Uterus (tissue), 4 donors: Measurements from ENCODE around the gene HSPB8. TPM values are rescaled to one million over a fixed set of nuclear protein-coding genes. Genes with fewer than 3 reads are reported as not detected.

Experiments
- DNase-seq, 2 donors: peaks; one replicate each; pipeline ENCODE4 v3.0.0-alpha.2; 2019 to 2020
- H3K27ac ChIP-seq, 2 donors: fragments of 200-600 bp; sonication (generic); 1 replicate in 1 of 2; 2 replicates in 1 of 2; pipeline ENCODE4 v1.5.1; 2016 to 2018
- H3K27me3 ChIP-seq, 2 donors: fragments of 200-600 bp; sonication (generic); one replicate each; pipeline ENCODE4 v1.5.1; 2018 to 2019; ENCODE audit warnings: control low read depth in 1 of 2
- H3K36me3 ChIP-seq, 2 donors: fragments of 200-600 bp; sonication (generic); one replicate each; pipeline ENCODE4 v1.5.1; 2019; ENCODE audit warnings: control low read depth in 1 of 2
- H3K4me1 ChIP-seq, 2 donors: fragments of 200-600 bp; sonication (generic); one replicate each; pipeline ENCODE4 v1.5.1; 2018 to 2019; ENCODE audit warnings: control low read depth in 1 of 2
- H3K4me3 ChIP-seq, 2 donors: fragments of 200-600 bp; sonication (generic); 1 replicate in 1 of 2; 2 replicates in 1 of 2; pipeline ENCODE4 v1.5.1; 2018 to 2019; ENCODE audit warnings: mild to moderate bottlenecking in 1 of 2
- H3K9me3 ChIP-seq, 2 donors: fragments of 200-600 bp; sonication (generic); one replicate each; pipeline ENCODE4 v1.5.1; 2019; ENCODE audit warnings: control low read depth in 1 of 2
- CTCF ChIP-seq, 4 experiments: fragments of 200-600 bp in 2 of 4; fragments of 450-650 bp in 2 of 4; sonication (generic) in 2 of 4; IDR thresholded peaks; one replicate each; pipeline ENCODE4 v1.5.1; 2016 to 2019; ENCODE audit warnings: antibody characterized with exemption in 4 of 4, mild to moderate bottlenecking in 2 of 4, moderate library complexity in 1 of 4
- POLR2A ChIP-seq, 2 donors: fragments of 450-650 bp; IDR thresholded peaks; one replicate each; pipeline ENCODE4 v1.6.1; 2016; ENCODE audit warnings: antibody characterized with exemption in 2 of 2, mild to moderate bottlenecking in 1 of 2, moderate library complexity in 1 of 2
- intact Hi-C: fragments of 100-400 bp; cut with DNase I; formaldehyde crosslinking; loops from one replicate; pipeline ENCODE4 v1.15.1; 2023; ENCODE audit warnings: low total_unique reads
- total RNA-seq, 4 donors: library from RNA; depleted of rRNA in 3 of 4; stranded (reverse); fragments of >200 nt in 3 of 4; gene quantifications; one replicate each; pipeline versions ENCODE4 v1.1.0 to v1.2.4, GENCODE V29; 2014 to 2023
- donor health status: DM: yes; HTN: yes; CAD: no.

Gene HSPB8
- total RNA-seq, 4 donors from 2014 or later: 10.6 to 49.7 (median 38.3) TPM

- peak overlapping the region; percentile 82 to 94 for H3K27ac ChIP-seq
- intact Hi-C loops: no loop called here
- H3K36me3 ChIP-seq: no peaks in the 10 kb centered on the region
- no peak overlapping the region for H3K4me3 ChIP-seq
- no peaks in the 10 kb centered on the region for H3K4me1 ChIP-seq
- no peaks in the 10 kb centered on the region for H3K9me3 ChIP-seq
- no peaks in the 10 kb centered on the region for H3K27me3 ChIP-seq
- DNase-seq: no peak
- TF ChIP-seq CTCF (IDR thresholded peaks at IDR 0.05) (no peak), POLR2A (IDR thresholded peaks at IDR 0.05) (no peak)
Observed at GRCh38 chr12:119177056-119177325, 1.7 kb upstream of the HSPB8 start.

DNA sequence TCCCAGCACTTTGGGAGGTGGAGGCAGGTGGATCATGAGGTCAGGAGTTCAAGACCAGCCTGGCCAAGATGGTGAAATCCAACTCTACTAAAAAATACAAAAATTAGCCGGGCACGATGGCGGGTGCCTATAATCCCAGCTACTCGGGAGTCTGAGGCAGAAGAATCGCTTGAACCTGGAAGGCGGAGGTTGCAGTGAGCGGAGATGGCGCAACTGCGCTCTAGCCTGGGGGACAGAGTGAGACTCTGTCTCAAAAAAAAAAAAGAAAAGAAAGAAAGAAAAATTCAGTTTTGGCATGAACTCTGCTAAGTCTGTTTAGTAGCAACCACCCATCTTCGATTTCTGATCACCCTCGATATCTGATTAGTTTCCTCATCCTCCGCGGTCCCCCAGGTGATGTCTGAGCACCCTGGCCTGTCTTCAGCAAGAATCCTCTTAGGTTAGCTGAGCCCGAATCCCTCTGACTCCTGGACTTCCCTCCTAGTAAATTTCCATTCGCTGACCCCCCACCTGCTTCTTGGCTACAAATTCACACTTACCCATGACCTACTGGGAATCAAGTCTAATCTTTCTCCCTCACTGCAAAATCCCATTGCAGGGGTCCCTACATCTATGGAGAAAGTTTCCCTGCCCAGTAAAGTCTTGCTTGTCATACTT, 879 bp upstream of the HSPB8 start:
- Histone ChIP-seq H3K27me3 (no peaks in the 10 kb centered on the region), H3K9me3 (no peaks in the 10 kb centered on the region), H3K27ac (peak overlapping the region; percentile 82 to 94), H3K4me3 (no peak overlapping the region), H3K4me1 (no peaks in the 10 kb centered on the region), H3K36me3 (no peaks in the 10 kb centered on the region)
- no peak for DNase-seq
- intact Hi-C loops: no loop called here
- TF ChIP-seq CTCF (IDR thresholded peaks at IDR 0.05) (no peak), POLR2A (IDR thresholded peaks at IDR 0.05) (no peak)

DNA sequence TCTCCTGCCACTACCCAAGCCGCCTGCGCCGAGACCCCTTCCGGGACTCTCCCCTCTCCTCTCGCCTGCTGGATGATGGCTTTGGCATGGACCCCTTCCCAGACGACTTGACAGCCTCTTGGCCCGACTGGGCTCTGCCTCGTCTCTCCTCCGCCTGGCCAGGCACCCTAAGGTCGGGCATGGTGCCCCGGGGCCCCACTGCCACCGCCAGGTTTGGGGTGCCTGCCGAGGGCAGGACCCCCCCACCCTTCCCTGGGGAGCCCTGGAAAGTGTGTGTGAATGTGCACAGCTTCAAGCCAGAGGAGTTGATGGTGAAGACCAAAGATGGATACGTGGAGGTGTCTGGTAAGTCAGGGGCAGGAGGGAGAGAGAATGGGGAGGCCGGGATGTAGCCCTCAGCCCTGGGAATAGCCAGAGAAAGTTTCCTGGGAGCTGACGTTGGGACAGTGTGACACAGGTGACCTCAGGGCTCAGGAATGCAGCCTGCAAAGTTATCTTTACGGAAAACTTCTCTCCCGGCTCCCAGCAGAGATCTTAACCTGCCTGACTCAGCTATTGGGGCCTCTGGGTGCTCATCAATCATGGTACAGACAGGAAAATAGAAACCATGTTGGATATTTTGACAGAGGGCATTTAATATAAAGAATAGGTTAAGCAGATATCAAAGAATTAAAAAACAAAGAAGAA, 747 bp downstream of the HSPB8 start:
- intact Hi-C loops: no loop called here
- Histone ChIP-seq H3K27me3 (no peaks in the 10 kb centered on the region), H3K36me3 (no peaks in the 10 kb centered on the region), H3K9me3 (no peaks in the 10 kb centered on the region), H3K27ac (peak overlapping the region; percentile 82 to 94), H3K4me3 (peak overlapping the region; percentile 54 to 77), H3K4me1 (no peaks in the 10 kb centered on the region)
- TF ChIP-seq POLR2A (IDR thresholded peaks at IDR 0.05) (peak in 1 of 2 donors; percentile 21), CTCF (IDR thresholded peaks at IDR 0.05) (no peak)
- peak in 1 of 2 donors; percentile 41 for DNase-seq

DNA sequence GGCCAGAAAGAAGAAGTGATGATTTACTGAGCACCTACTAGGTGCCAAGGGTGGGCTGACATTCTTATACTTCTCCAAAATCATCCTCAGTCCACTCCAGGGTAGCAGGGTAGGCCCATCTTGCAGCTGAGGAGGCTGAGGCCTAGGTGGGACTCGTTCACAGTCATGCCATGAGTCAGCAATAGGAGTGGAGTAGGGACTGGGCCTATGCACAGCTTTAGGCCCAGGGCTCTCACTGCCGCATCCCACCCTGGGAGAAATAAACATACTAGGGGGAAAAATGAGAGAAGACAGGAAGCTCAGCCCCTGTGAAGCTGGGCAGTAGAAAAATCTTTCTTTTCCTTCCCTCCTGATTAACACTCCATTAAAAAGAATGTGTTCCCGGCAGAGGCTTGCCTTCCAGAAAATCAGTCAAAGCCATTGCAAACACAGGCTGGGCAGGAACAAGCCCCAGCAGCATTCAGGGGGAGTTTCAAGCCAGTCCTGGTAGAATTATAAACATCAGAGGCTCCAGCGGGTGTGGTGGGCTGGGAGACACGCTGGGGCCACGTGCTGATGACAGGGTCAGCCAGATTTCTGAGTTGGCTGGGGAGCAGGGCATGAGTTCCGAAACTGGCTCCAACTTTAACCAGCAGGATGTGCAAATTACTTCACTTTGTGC, 1.8 kb downstream of the HSPB8 start:
- intact Hi-C loops: no loop called here
- Histone ChIP-seq H3K27ac (peak overlapping the region; percentile 82 to 94), H3K4me3 (peak overlapping the region; percentile 54 to 77), H3K27me3 (no peaks in the 10 kb centered on the region), H3K9me3 (no peaks in the 10 kb centered on the region), H3K4me1 (no peaks in the 10 kb centered on the region), H3K36me3 (no peaks in the 10 kb centered on the region)
- TF ChIP-seq CTCF (IDR thresholded peaks at IDR 0.05) (no peak), POLR2A (IDR thresholded peaks at IDR 0.05) (no peak)
- DNase-seq: peak; percentile 47 to 51

GRCh38 chr12:119181202-119181601, 2.5 kb downstream of the HSPB8 start:
- Histone ChIP-seq H3K27ac (peak overlapping the region; percentile 82 to 94), H3K36me3 (no peaks in the 10 kb centered on the region), H3K4me1 (no peaks in the 10 kb centered on the region), H3K9me3 (no peaks in the 10 kb centered on the region), H3K4me3 (peak overlapping the region; percentile 54 to 77), H3K27me3 (no peaks in the 10 kb centered on the region)
- intact Hi-C loops: no loop called here
- TF ChIP-seq POLR2A (IDR thresholded peaks at IDR 0.05): no peak
- no peak for TF ChIP-seq CTCF (IDR thresholded peaks at IDR 0.05)
- DNase-seq: no peak
